Esophagus squamous epithelium (tissue), 5 donors: ENCODE measurements around the gene C17orf50. TPM values are rescaled to one million over a fixed set of nuclear protein-coding genes. Genes with fewer than 3 reads are reported as not detected.

Source experiments
- DNase-seq: peaks from one replicate; lab custom pipeline; 2025; lab: John Stamatoyannopoulos, UW
- H3K27ac ChIP-seq, 4 donors: fragments of 200-600 bp; sonication (generic); one replicate each; pipeline ENCODE4 v1.5.1; 2016 to 2019; ENCODE audit warnings: mild to moderate bottlenecking in 1 of 4
- H3K27me3 ChIP-seq, 4 donors: fragments of 200-600 bp; sonication (generic); 1 replicate in 3 of 4; 2 replicates in 1 of 4; pipeline versions ENCODE4 v1.5.1 to v1.6.0; 2017 to 2021; ENCODE audit warnings: antibody characterized with exemption in 1 of 4
- H3K36me3 ChIP-seq, 3 donors: fragments of 200-600 bp; sonication (generic); one replicate each; pipeline ENCODE4 v1.5.1; 2016 to 2019
- H3K4me1 ChIP-seq, 3 donors: fragments of 200-600 bp; sonication (generic); one replicate each; pipeline ENCODE4 v1.5.1; 2017 to 2019
- H3K4me3 ChIP-seq, 4 donors: fragments of 200-600 bp; sonication (generic); 1 replicate in 3 of 4; 2 replicates in 1 of 4; pipeline ENCODE4 v1.5.1; 2016 to 2019; ENCODE audit warnings: mild to moderate bottlenecking in 2 of 4, moderate library complexity in 1 of 4
- H3K9me3 ChIP-seq, 3 donors: fragments of 200-600 bp; sonication (generic); one replicate each; pipeline ENCODE4 v1.5.1; 2016 to 2019
- POLR2A ChIP-seq, 4 donors: fragments of 450-650 bp; IDR thresholded peaks; one replicate each; pipeline ENCODE4 v1.6.1; 2017; ENCODE audit warnings: antibody characterized with exemption in 4 of 4, mild to moderate bottlenecking in 4 of 4, moderate library complexity in 3 of 4
- WGBS, 2 donors: methylation state at CpG; one replicate each; pipeline ENCODE4 v1.1.5; 2018; 5-methylcytosine and 5-hydroxymethylcytosine counted together
- intact Hi-C: fragments of 100-400 bp; cut with DNase I; formaldehyde crosslinking; loops from one replicate; pipeline ENCODE4 v1.15.0; 2022
- total RNA-seq, 4 donors: library from RNA; depleted of rRNA; stranded (reverse); fragments of >200 nt; gene quantifications; one replicate each; pipeline ENCODE4 v1.1.0, GENCODE V29; 2016
- TF ChIP-seq, protein P1 (sequence below), 6 experiments: fragments of 450-650 bp in 4 of 6; fragments of 200-600 bp in 2 of 6; sonication (generic) in 2 of 6; IDR thresholded peaks; one replicate each; pipeline ENCODE4 v1.5.1; 2016 to 2019; ENCODE audit warnings: antibody characterized with exemption in 6 of 6, mild to moderate bottlenecking in 4 of 6, moderate library complexity in 4 of 6
- donor health status: DM: yes; HTN: yes; CAD: no.

C17orf50 gene
- total RNA-seq, 4 donors from 2014 or later, result not detected

DNA sequence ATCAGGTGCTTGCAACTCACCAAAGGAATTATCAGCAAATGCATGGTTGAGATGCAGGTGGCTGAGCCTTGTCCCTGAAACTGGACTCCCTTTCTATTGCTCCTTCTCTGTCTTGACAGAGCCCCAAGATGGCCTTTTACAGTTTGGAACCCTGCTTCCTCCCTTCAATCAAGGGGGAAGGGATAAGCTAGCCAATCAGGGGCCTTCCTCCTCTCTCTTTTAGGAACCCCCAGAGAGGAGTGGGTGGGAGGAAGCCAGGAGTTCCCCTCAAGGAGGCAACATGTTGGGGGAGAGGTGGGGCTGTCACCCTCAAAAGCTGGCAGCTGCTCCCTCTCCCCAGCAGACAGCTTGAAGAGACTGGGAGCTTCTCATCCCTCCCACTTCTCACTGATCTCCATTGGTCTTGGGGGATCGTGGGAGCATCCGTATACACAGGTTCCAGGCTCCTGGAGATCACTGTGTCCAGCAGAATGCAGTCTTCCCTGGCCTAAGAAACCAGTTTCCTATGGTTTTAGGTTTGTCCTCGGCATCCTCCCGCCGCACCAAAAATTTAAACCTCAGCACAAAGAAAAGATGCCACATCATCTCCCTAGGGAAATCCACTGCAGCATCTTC lies 22.1 kb upstream of the C17orf50 start:
- no peak overlapping the region for H3K27ac ChIP-seq
- peaks cover 0 to 52% (median 5%) of the 10 kb centered on the region in 4 donors for H3K27me3 ChIP-seq
- no peak for DNase-seq
- WGBS, 2 donors, result 74 to 100% methylated on average over 3 to 5 of the region's 5 CpGs
- no peaks in the 10 kb centered on the region for H3K36me3 ChIP-seq
- H3K4me1 ChIP-seq, result peaks cover 5 to 10% (median 7%) of the 10 kb centered on the region in 3 donors
- intact Hi-C loops, result no loop called here
- no peaks in the 10 kb centered on the region for H3K9me3 ChIP-seq
- H3K4me3 ChIP-seq, result no peak overlapping the region
- TF ChIP-seq, protein P1, sequence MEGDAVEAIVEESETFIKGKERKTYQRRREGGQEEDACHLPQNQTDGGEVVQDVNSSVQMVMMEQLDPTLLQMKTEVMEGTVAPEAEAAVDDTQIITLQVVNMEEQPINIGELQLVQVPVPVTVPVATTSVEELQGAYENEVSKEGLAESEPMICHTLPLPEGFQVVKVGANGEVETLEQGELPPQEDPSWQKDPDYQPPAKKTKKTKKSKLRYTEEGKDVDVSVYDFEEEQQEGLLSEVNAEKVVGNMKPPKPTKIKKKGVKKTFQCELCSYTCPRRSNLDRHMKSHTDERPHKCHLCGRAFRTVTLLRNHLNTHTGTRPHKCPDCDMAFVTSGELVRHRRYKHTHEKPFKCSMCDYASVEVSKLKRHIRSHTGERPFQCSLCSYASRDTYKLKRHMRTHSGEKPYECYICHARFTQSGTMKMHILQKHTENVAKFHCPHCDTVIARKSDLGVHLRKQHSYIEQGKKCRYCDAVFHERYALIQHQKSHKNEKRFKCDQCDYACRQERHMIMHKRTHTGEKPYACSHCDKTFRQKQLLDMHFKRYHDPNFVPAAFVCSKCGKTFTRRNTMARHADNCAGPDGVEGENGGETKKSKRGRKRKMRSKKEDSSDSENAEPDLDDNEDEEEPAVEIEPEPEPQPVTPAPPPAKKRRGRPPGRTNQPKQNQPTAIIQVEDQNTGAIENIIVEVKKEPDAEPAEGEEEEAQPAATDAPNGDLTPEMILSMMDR (IDR thresholded peaks at IDR 0.05), result no peak
- TF ChIP-seq POLR2A (IDR thresholded peaks at IDR 0.05), result no peak

DNA sequence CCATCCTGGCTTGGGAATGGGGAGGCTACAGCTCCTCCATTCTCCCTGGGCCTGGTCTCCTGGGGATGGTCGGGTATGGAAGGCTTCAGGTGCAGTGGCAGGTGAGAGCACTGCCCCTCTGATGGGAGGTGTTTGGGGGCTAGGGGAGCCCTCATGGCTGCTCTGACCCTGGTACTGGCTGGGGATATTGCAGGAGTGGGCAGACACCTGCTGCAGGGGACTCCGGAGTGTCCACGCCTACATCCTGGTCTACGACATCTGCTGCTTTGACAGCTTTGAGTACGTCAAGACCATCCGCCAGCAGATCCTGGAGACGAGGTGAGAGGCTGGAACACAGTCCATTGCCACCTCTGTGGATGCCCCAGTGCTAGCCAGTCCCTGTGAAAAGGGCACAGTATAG lies 20.5 kb upstream of the C17orf50 start:
- no peak for DNase-seq
- H3K27me3 ChIP-seq, result peaks cover 0 to 68% (median 5%) of the 10 kb centered on the region in 4 donors
- intact Hi-C loops, result no loop called here
- no peak overlapping the region for H3K4me3 ChIP-seq
- H3K9me3 ChIP-seq, result no peaks in the 10 kb centered on the region
- H3K27ac ChIP-seq, result no peak overlapping the region
- no peaks in the 10 kb centered on the region for H3K36me3 ChIP-seq
- 91 to 93% methylated on average over 3 to 4 of the region's 7 CpGs for WGBS, 2 donors
- TF ChIP-seq, protein P1 (IDR thresholded peaks at IDR 0.05), result no peak
- H3K4me1 ChIP-seq, result peaks cover 5 to 10% (median 7%) of the 10 kb centered on the region in 3 donors

DNA sequence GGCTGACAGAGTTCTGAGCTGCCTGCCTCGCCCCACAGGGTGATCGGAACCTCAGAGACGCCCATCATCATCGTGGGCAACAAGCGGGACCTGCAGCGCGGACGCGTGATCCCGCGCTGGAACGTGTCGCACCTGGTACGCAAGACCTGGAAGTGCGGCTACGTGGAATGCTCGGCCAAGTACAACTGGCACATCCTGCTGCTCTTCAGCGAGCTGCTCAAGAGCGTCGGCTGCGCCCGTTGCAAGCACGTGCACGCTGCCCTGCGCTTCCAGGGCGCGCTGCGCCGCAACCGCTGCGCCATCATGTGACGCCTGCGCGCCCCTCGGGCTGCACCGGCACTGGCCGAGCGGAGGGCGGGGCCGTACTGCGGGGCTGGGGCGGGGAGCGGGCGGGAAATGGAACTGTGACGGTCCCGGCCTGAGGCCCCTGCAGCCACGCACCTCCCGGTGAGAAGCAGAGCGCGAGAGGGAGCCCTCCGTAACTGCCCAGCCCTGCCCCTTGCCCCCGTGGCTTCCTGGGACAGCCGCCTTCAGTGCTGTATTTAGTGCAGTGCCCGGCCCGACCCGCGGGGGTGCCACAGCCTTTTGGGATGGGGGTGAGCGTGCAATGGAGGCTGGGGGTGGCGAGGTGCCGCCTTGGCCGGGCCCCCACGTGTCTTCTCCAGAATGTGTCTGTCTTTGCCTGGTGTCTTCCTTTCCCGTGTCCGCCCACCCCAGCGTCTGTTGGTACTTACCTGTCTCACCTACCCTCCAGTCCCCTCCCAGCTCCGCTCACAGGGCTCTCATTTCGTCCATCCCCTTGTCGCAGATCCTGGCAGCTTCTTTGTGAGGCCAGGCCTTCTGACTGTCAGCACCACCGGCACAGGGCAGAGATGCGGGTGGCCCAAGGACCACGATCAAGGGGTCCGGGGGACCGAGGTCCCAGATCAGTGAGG lies 19.4 kb upstream of the C17orf50 start:
- intact Hi-C loops, result no loop called here
- Histone ChIP-seq H3K27me3 (peaks cover 0 to 79% (median 5%) of the 10 kb centered on the region in 4 donors), H3K4me3 (peak overlapping the region in 2 of 4 donors; percentile 23 to 45), H3K9me3 (no peaks in the 10 kb centered on the region), H3K4me1 (peaks cover 5 to 10% (median 7%) of the 10 kb centered on the region in 3 donors), H3K36me3 (no peaks in the 10 kb centered on the region), H3K27ac (no peak overlapping the region)
- DNase-seq, result no peak
- TF ChIP-seq, protein P1 (IDR thresholded peaks at IDR 0.05), result no peak
- TF ChIP-seq POLR2A (IDR thresholded peaks at IDR 0.05), result no peak
- WGBS, 2 donors, result 40 to 85% methylated on average over 10 to 19 of the region's 73 CpGs

DNA sequence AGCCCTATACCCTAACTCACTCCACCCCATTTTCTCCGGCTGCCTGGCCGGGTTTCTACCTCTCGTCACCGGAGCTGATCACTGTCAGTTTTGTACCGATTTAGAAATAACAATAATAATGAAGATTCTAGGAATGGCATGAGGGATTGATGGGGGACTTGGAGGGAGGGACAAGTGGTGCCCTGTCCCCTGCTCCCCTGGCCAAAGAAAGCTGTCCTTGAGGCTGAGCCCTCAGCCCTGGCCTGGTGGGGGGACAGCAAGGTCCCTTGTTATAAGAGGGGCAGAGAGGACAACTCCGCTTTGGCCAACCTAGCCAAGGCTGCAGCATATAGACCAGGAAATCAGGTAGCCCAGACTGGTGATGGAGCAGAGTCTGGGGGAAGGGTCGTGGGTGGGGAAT lies 18.2 kb upstream of the C17orf50 start:
- Histone ChIP-seq H3K4me1 (peaks cover 9 to 14% (median 10%) of the 10 kb centered on the region in 3 donors), H3K27me3 (peaks cover 0 to 91% (median 5%) of the 10 kb centered on the region in 4 donors), H3K4me3 (no peak overlapping the region), H3K9me3 (no peaks in the 10 kb centered on the region), H3K36me3 (no peaks in the 10 kb centered on the region), H3K27ac (no peak overlapping the region)
- intact Hi-C loops, result no loop called here
- TF ChIP-seq, protein P1 (IDR thresholded peaks at IDR 0.05), result no peak
- TF ChIP-seq POLR2A (IDR thresholded peaks at IDR 0.05), result no peak
- no peak for DNase-seq
- WGBS, 2 donors, result 68 to 70% methylated on average over 7 of the region's 7 CpGs
